Central memory CD8-positive, alpha-beta T cell (primary cell): ENCODE results near the gene CTU1.
A peak's percentile ranks its signal among the peaks of the same experiment; 100 is the strongest.

ENCODE experiments used
- ATAC-seq: fragments of 150-1000 bp; cut with Tn5 transposase; replicated peaks from 2 replicates; pipeline ENCODE4 v1.10.0; 2022; ENCODE audit warnings: mild to moderate bottlenecking, moderate FRiP score, moderate number of reproducible peaks; ENCODE audit not compliant: poor library complexity, severe bottlenecking; ENCODE audit errors: extremely low read depth
- DNase-seq, 2 donors: peaks; one replicate each; pipeline ENCODE4 v3.0.0; 2021; ENCODE audit warnings: low spot score in 2 of 2
- H3K27ac Mint-ChIP-seq: one replicate; pipeline ENCODE4 v1.8.0; 2022; ENCODE audit warnings: low read depth, mild to moderate bottlenecking, moderate library complexity, mixed read lengths
- H3K27me3 Mint-ChIP-seq: one replicate; pipeline ENCODE4 v1.8.0; 2022; ENCODE audit warnings: mixed read lengths
- H3K36me3 Mint-ChIP-seq: one replicate; pipeline ENCODE4 v1.8.0; 2022; ENCODE audit warnings: mild to moderate bottlenecking, moderate library complexity, mixed read lengths; ENCODE audit not compliant: insufficient read depth
- H3K4me1 Mint-ChIP-seq: one replicate; pipeline ENCODE4 v1.8.0; 2022; ENCODE audit warnings: mixed read lengths
- H3K4me3 Mint-ChIP-seq: one replicate; pipeline ENCODE4 v1.8.0; 2022; ENCODE audit warnings: mild to moderate bottlenecking, moderate library complexity, mixed read lengths
- H3K9me3 Mint-ChIP-seq: one replicate; pipeline ENCODE4 v1.8.0; 2022; ENCODE audit warnings: mixed read lengths

Gene CTU1

GRCh38 chr19:51097796-51098195, 10.4 kb downstream of the CTU1 start:
- Mint-ChIP-seq H3K36me3 (peaks cover 21% of the 10 kb centered on the region), H3K4me1 (peaks cover 28% of the 10 kb centered on the region), H3K27ac (no peak overlapping the region), H3K4me3 (no peak overlapping the region), H3K9me3 (no peaks in the 10 kb centered on the region), H3K27me3 (no peaks in the 10 kb centered on the region)
- ATAC-seq (no peak), DNase-seq (no peak)

GRCh38 chr19:51097166-51097738, 11.0 kb downstream of the CTU1 start:
- Mint-ChIP-seq H3K4me1 (peaks cover 23% of the 10 kb centered on the region), H3K4me3 (no peak overlapping the region), H3K27me3 (no peaks in the 10 kb centered on the region), H3K9me3 (no peaks in the 10 kb centered on the region), H3K36me3 (peaks cover 17% of the 10 kb centered on the region), H3K27ac (no peak overlapping the region)
- no peak for ATAC-seq
- DNase-seq = peak; percentile 25 to 56

GRCh38 chr19:51096473-51097165, 11.6 kb downstream of the CTU1 start:
- no peaks in the 10 kb centered on the region for H3K9me3 Mint-ChIP-seq
- no peaks in the 10 kb centered on the region for H3K27me3 Mint-ChIP-seq
- no peak overlapping the region for H3K4me3 Mint-ChIP-seq
- H3K36me3 Mint-ChIP-seq = peaks cover 17% of the 10 kb centered on the region
- ATAC-seq (no peak), DNase-seq (no peak)
- no peak overlapping the region for H3K27ac Mint-ChIP-seq
- peaks cover 23% of the 10 kb centered on the region for H3K4me1 Mint-ChIP-seq

- DNase-seq = no peak
- no peak for ATAC-seq
- Mint-ChIP-seq H3K27me3 (no peaks in the 10 kb centered on the region), H3K36me3 (peaks cover 11% of the 10 kb centered on the region), H3K4me1 (peaks cover 20% of the 10 kb centered on the region), H3K9me3 (no peaks in the 10 kb centered on the region), H3K4me3 (no peak overlapping the region), H3K27ac (no peak overlapping the region)
These were observed 13.4 kb downstream of the CTU1 start for GRCh38 chr19:51094696-51095279.

GRCh38 chr19:51093510-51094345, 14.5 kb downstream of the CTU1 start:
- H3K9me3 Mint-ChIP-seq = no peaks in the 10 kb centered on the region
- DNase-seq (no peak), ATAC-seq (no peak)
- H3K4me3 Mint-ChIP-seq = no peak overlapping the region
- peaks cover 7% of the 10 kb centered on the region for H3K36me3 Mint-ChIP-seq
- H3K27me3 Mint-ChIP-seq = no peaks in the 10 kb centered on the region
- H3K27ac Mint-ChIP-seq = peak overlapping the region; percentile 47
- H3K4me1 Mint-ChIP-seq = peaks cover 13% of the 10 kb centered on the region

GRCh38 chr19:51093101-51093500, 15.1 kb downstream of the CTU1 start:
- peak overlapping the region; percentile 29 for H3K27ac Mint-ChIP-seq
- no peaks in the 10 kb centered on the region for H3K9me3 Mint-ChIP-seq
- H3K4me3 Mint-ChIP-seq = no peak overlapping the region
- ATAC-seq (no peak), DNase-seq (no peak)
- H3K4me1 Mint-ChIP-seq = peaks cover 13% of the 10 kb centered on the region
- H3K36me3 Mint-ChIP-seq = peaks cover 7% of the 10 kb centered on the region
- no peaks in the 10 kb centered on the region for H3K27me3 Mint-ChIP-seq

GRCh38 chr19:51091895-51092873, 16.0 kb downstream of the CTU1 start:
- peaks cover 7% of the 10 kb centered on the region for H3K4me1 Mint-ChIP-seq
- H3K27ac Mint-ChIP-seq = peak overlapping the region; percentile 29
- no peaks in the 10 kb centered on the region for H3K27me3 Mint-ChIP-seq
- no peak for ATAC-seq
- DNase-seq = no peak
- peaks cover 3% of the 10 kb centered on the region for H3K36me3 Mint-ChIP-seq
- H3K4me3 Mint-ChIP-seq = no peak overlapping the region
- H3K9me3 Mint-ChIP-seq = no peaks in the 10 kb centered on the region

- no peak overlapping the region for H3K27ac Mint-ChIP-seq
These were observed 17.1 kb downstream of the CTU1 start for GRCh38 chr19:51091126-51091525.

GRCh38 chr19:51090471-51090870, 17.7 kb downstream of the CTU1 start:
- Mint-ChIP-seq H3K27ac (no peak overlapping the region), H3K9me3 (no peaks in the 10 kb centered on the region), H3K27me3 (no peaks in the 10 kb centered on the region), H3K4me3 (no peak overlapping the region), H3K36me3 (peaks cover 1% of the 10 kb centered on the region), H3K4me1 (no peaks in the 10 kb centered on the region)
- no peak for DNase-seq
- no peak for ATAC-seq

More at GRCh38 chr19:51091126-51091525, 17.1 kb downstream of the CTU1 start:
- ATAC-seq = no peak
- no peaks in the 10 kb centered on the region for H3K4me1 Mint-ChIP-seq
- no peak overlapping the region for H3K4me3 Mint-ChIP-seq
- no peak for DNase-seq
- no peaks in the 10 kb centered on the region for H3K9me3 Mint-ChIP-seq
- H3K36me3 Mint-ChIP-seq = peaks cover 1% of the 10 kb centered on the region
- no peaks in the 10 kb centered on the region for H3K27me3 Mint-ChIP-seq

- Mint-ChIP-seq H3K4me3 (no peak overlapping the region), H3K9me3 (no peaks in the 10 kb centered on the region), H3K4me1 (no peaks in the 10 kb centered on the region), H3K27ac (no peak overlapping the region), H3K27me3 (no peaks in the 10 kb centered on the region), H3K36me3 (peaks cover 1% of the 10 kb centered on the region)
- no peak for ATAC-seq
- DNase-seq = no peak
These were observed 18.4 kb downstream of the CTU1 start for GRCh38 chr19:51089786-51090185.

GRCh38 chr19:51086153-51086850, 21.9 kb downstream of the CTU1 start:
- H3K9me3 Mint-ChIP-seq = no peaks in the 10 kb centered on the region
- no peak for DNase-seq
- no peak overlapping the region for H3K4me3 Mint-ChIP-seq
- H3K27me3 Mint-ChIP-seq = peaks cover 26% of the 10 kb centered on the region
- H3K36me3 Mint-ChIP-seq = peaks cover 1% of the 10 kb centered on the region
- H3K27ac Mint-ChIP-seq = no peak overlapping the region
- H3K4me1 Mint-ChIP-seq = no peaks in the 10 kb centered on the region
- ATAC-seq = no peak
